ENCODE data around the gene ZNF277. TPM values are rescaled to one million over a fixed set of nuclear protein-coding genes. Genes with fewer than 3 reads are reported as not detected.
"Not testable (repeated sequence)": the region's sequence is repeated elsewhere in the genome, so short reads cannot be mapped to it uniquely, and the experiment has no call there.

Gene ZNF277
- polyA plus RNA-seq, 2 of the 4 experiments (the other 2 are of a cell fraction), result 23.4 to 31.9 TPM

DNA sequence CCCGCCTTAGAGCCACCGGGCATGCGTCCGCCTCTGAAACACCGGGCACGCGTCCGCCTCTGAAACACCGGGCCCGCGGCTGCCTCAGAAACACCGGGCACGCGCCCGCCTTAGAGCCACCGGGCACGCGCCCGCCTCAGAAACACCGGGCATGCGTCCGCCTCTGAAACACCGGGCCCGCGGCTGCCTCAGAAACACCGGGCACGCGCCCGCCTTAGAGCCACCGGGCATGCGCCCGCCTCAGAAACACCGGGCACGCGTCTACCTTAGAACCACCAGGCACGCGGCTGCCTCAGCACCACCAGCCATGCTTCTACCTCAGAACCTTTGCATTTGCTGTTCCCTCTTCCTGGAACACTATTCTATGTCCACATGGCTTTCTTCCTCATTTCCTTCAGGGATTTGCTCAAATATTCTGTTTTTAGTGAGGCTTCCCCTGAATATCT is 185.4 kb downstream of the ZNF277 start:
- H3K4me1 ChIP-seq, H3K9me3 ChIP-seq, FAIRE-seq: not testable (repeated sequence)
- peak; percentile 54 to 79 for DNase-seq (ENCODE audit: low read depth in 1 of 2, low spot score in 1 of 2)
- CTCF ChIA-PET, result interaction anchor here (2.0 kb wide), 1 partner anchor 629 kb away, joined by 7 read pairs; no protein-coding TSS in a partner anchor
- peak; percentile 87 to 92 for ATAC-seq
- WGBS (ENCODE audit: missing lambda C conversion rate), result 2% methylated on average over 15 of the region's 37 CpGs
- Histone ChIP-seq H3K4me2 (peak overlapping the region; percentile 76), H3K27ac (peak overlapping the region; percentile 73 to 87), H3K4me3 (peak overlapping the region; percentile 46)
- TF ChIP-seq, protein P1, sequence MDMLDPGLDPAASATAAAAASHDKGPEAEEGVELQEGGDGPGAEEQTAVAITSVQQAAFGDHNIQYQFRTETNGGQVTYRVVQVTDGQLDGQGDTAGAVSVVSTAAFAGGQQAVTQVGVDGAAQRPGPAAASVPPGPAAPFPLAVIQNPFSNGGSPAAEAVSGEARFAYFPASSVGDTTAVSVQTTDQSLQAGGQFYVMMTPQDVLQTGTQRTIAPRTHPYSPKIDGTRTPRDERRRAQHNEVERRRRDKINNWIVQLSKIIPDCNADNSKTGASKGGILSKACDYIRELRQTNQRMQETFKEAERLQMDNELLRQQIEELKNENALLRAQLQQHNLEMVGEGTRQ (IDR thresholded peaks at IDR 0.05), result 0 out of 2 replicates have a peak, but pooled peaks have one; percentile 7
- TF ChIP-seq HOXB5 (CRISPR knock-in tag; IDR thresholded peaks at IDR 0.05), result 0 out of 2 replicates have a peak, but pooled peaks have one; percentile 50
- peak; percentile 47 for TF ChIP-seq POLR2A (IDR thresholded peaks at IDR 0.05; ENCODE audit: low read length)
- peak; percentile 63; the same call in 1 of the 2 replicates for TF ChIP-seq RNF2 (IDR thresholded peaks at IDR 0.05; ENCODE audit: borderline replicate concordance, low read depth)
- TF ChIP-seq, protein P2, sequence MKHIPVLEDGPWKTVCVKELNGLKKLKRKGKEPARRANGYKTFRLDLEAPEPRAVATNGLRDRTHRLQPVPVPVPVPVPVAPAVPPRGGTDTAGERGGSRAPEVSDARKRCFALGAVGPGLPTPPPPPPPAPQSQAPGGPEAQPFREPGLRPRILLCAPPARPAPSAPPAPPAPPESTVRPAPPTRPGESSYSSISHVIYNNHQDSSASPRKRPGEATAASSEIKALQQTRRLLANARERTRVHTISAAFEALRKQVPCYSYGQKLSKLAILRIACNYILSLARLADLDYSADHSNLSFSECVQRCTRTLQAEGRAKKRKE (CRISPR knock-in tag; IDR thresholded peaks at IDR 0.05; ENCODE audit: low read depth), result 0 out of 2 replicates have a peak, but pooled peaks have one; percentile 58
- TF ChIP-seq, protein P3, sequence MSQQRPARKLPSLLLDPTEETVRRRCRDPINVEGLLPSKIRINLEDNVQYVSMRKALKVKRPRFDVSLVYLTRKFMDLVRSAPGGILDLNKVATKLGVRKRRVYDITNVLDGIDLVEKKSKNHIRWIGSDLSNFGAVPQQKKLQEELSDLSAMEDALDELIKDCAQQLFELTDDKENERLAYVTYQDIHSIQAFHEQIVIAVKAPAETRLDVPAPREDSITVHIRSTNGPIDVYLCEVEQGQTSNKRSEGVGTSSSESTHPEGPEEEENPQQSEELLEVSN (IDR thresholded peaks at IDR 0.05; ENCODE audit: borderline replicate concordance, low read depth), result peak; percentile 79
- peak; percentile 29; the same call in 1 of the 2 replicates for TF ChIP-seq KDM5A (IDR thresholded peaks at IDR 0.05)
- TF ChIP-seq PHF8 (IDR thresholded peaks at IDR 0.05; ENCODE audit: borderline replicate concordance, low read depth), result peak; percentile 74
- peak; percentile 91 for TF ChIP-seq MYC (IDR thresholded peaks at IDR 0.05; ENCODE audit: borderline replicate concordance, low read length)
- TF ChIP-seq, protein P4, sequence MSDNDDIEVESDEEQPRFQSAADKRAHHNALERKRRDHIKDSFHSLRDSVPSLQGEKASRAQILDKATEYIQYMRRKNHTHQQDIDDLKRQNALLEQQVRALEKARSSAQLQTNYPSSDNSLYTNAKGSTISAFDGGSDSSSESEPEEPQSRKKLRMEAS (IDR thresholded peaks at IDR 0.05), result peak; percentile 94
- POLR2A ChIA-PET, result interaction anchor here (1.1 kb wide), 1 partner anchor 58 kb away, joined by 5 read pairs; the partner anchor contains the start of gene IFRD1

Other genes starting within 250 kb of the ZNF277 start
- 13.6 and 15.7 TPM in 2 replicates for gene DOCK4, start 296 bp upstream of the ZNF277 start, polyA plus RNA-seq (2011; rRNA removed)
- 12.4 to 15.9 TPM (median 13.7 TPM) in 3 replicates for gene DOCK4, start 296 bp upstream of the ZNF277 start, polyA plus RNA-seq (2017; fragmentation: RNase III; extraction: RNeasy Plus Mini Kit Qiagen cat#74134 plus additional on column Dnase treatment)
- gene IFRD1, start 243.8 kb downstream of the ZNF277 start, polyA plus RNA-seq (2011; rRNA removed), result 95.1 and 129 TPM in 2 replicates
- 38.8 to 42.7 TPM (median 40.2 TPM) in 3 replicates for gene IFRD1, start 243.8 kb downstream of the ZNF277 start, polyA plus RNA-seq (2017; fragmentation: RNase III; extraction: RNeasy Plus Mini Kit Qiagen cat#74134 plus additional on column Dnase treatment)